ENCODE data around the gene DMBT1.
"Not testable (repeated sequence)": the region's sequence is repeated elsewhere in the genome, so short reads cannot be mapped to it uniquely, and the experiment has no call there.

The DMBT1 gene

DNA sequence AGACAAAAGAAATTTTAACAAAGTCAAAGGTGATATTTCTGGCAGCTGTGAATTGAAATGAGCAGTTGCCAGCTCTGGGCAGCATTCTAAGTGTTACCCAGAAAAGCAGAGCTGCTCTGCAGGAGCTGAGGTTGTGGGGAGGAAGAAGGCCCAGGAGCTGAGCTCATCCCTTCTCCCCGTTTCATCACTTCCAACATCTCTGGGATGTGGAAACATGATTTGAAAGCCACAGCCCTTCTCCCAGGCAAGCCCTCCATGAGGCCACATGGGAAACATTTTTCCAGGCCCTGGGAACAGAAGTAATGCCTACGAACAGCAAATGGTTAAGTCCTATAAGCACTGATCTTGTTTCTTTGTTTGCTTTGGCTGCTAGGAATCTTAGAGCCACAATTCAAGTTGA is 10.9 kb upstream of the DMBT1 start:
- DNase-seq = no peak

DNA sequence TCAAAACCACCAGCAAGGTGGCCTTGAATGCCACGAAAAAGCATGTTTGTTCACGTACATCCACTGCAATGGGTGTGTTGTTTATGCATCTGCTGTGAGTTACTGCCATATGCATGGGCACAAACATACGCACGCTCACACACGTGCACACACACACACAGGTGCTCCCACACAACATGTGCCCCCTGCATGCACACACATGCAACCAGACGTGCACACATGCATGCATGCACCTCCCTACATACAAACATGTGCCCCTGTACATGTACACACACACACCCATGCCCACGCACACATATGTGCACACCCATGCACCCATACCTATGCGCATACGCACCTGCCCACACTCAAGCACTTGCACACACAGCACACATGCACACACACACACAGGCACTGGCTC is 10.1 kb upstream of the DMBT1 start:
- no peak for DNase-seq

DNA sequence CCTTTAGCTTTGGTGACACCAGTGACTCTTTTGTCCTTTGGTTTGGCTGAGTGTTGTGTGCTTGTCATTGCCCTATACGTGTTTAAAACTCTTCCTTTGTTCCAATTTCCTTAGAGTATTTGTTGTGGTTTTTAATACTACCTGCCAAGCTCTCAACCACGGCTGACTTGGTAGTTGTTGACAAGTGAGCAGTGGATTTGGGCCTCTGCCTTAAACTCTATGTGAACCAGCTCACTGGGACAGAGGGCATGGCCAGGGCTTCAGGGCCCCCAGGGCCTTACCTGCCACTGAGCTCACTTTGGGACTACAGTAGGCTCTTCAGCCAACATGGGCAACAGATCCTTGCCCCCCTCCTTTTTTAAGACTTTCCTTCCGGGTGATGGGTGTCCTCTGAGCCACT is 9.6 kb upstream of the DMBT1 start:
- DNase-seq = no peak

DNA sequence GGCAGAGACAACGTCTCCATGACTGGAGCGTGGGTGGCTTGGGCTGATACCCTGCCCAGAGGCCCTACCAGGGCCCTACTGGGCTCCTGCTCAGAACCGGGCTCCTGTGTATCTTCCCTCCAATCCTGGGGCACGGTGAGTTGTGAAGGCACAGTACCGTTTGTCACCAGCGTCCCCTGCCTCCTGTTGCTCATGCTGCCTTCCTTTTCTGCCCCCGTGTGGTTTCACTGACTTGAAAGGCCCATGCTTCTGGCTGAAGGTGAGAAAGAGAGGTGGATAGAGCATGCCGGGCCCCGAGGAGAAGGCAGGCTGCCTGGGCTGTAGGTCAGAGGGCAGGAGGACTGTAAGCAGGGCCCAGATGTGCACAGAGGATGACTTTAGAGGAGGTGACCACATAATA is 9.1 kb upstream of the DMBT1 start:
- no peak for DNase-seq

DNA sequence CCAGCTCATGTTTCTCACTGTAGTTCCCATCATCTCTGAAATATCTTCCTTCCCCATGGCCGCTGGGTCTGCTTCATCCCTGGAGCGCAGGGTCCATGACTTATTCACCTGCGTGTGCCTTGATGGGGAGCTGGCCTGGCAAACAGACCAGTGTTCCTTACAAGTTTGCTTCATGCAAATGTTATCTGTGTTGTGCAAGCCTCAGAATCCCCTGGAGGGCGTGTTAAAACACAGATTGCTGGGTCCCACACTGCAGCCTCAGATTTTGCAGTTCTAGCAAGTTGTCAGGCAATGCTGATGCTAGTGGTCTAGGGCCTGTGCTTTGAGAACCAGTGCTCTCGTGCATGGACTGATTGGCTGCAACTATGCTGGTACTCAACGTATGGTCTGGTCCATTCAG is 7.2 kb upstream of the DMBT1 start:
- DNase-seq = no peak

DNA sequence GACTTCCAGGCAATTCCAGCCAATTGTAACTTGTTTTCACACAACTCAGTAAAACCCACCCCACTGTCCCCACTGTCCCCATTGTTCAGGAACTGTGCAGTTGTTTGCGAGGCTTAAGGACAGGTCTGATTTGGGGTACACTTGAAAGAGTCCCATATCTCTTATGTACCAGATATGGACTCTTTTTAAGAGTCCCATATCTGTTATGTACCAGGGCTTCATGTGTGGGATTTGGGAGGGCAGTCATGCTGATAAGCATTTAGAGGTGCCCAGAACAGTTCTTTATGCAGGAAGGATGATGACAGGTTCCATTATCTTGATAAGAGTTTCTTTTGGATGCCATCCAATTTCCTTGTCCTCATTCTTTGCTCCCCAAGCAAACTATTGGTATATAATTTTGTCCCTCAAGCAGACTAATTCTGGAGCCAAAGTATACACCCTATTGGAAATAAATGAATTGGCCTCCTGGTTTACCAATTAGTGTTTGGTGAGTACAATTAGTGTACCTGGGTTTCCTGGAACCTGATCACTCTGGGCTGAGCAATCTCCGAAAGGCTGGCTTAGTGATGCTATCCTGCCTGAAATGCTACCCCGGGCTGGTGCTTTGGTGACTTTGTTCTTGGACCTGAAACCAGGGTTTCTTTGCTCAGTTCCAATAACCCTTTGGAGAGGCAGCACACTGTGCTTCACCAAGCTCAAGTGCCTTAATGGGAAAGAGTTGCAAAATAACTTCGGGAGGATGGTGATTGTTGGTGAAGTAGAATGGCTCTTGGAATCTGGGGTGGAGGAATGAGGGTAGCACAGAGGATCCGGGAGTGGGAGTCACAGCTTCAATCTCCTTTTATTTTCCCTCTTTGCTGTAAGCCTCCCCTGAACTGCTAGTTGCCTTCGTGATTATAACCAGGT is 6.2 kb upstream of the DMBT1 start:
- DNase-seq = no peak

DNA sequence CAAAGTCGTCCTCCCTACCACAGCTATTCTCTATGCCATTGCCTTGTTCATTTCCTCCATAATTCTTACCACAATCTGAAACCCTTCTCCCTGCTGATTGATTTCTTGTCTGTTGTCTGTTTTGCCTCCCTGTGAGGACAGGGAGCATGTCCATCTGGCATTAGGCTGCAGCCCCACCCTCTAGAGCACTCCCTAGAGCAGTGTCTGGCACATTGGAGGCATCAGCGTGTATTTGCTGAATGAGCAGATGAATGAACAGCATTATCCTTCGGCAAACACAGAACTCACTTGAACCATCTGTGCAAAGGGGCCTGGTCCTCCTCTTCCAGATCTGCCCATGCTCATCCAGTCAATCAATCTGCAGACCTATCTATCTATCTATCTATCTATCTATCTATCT is 5.1 kb upstream of the DMBT1 start:
- no peak for DNase-seq

DNA sequence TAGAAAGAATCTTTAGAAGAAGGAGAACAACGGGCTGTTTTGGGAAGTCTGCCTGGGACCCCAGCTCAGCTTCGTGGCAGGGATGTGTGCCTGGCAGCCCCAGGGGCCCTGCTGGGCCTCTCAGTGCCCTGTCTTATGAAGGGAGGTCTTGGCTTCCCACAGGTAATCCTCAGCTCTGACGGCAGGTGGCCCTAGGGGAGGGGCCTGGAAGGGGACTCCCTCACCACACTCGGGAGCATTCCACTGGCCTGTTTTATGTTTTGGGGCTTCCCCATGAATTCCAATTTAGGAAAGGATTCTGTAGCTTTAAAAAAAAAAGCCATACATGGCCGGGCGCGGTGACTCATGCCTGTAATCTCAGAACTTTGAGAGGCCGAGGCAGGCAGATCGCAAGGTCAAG is 3.0 kb upstream of the DMBT1 start:
- DNase-seq = no peak

DNA sequence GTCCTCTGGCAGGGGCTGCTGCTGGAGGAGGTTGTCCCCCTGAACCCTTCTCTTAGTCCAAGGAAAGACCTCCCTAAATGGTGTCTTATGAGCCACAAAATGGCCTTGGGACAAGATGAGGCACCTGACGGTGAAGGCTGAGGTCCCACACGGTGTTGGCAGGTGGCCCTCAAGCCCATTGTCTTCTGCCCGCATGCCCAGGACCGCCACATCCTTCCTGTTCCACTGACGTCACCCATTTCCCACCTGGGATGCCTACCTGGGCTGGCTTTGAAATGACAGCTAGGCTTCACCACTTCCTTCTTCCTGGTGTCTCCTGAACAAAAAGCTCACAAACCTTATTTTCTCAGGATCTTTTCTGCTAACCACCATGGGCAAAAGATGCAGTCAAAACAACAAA is 2.1 kb upstream of the DMBT1 start:
- no peak for DNase-seq

DNA sequence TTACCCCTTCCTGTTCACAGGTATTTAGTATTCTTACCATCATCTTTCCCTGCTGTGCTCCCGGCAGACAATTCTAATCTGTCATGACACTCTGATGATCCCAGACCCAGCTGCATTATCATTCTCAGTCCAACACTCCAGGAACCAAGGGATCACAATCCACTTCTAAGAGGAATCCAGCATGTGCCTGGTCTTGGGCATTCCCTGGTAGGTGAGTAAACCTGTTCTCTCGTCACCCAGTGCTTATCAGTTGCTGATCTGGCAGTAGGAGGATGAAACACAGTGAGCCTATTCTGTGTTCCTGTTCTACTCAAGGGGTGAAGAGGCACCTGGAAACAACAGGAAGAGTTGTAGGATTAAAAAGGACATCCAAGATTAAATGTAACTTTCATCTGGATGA is 1.3 kb upstream of the DMBT1 start:
- DNase-seq = no peak

DNA sequence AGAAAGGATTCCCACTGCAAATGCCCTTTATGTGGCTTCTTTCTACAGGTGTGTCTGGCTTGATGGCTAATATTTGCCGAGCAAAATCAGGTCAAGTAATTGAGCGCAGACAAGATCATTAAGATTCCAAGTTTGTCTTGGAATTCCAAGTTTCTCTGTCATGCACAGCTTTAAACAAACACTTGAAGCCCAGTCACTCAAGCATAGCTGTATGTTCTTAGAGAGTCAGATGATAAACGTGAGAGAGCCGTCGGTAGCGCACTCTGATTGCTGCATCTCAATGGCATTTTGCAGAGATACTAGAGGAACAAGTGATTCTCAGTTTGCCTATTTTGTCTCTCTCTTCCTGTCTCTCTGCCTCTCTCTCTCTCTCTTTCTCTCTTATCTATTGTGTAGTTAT is 658 bp downstream of the DMBT1 start:
- no peak for DNase-seq

DNA sequence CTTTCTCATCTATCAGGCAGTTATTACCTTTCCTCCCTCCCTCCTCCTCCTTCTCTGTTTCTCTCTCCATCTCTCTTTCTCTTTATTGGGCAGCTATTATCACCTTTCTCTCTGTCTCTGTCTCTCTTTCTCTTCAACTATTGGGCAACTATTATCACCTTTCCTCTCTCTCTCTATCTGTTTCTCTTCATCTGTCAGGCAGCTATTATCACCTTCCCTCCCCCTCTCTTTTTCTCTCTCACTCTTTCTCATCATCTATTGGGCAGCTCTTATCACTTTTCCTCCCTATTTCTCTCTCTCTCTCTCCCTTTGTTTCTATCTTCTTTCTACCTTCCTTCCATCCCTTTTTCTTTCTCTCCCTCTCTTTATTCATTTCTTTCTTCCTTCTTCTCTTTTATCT is 1.2 kb downstream of the DMBT1 start:
- no peak for DNase-seq

DNA sequence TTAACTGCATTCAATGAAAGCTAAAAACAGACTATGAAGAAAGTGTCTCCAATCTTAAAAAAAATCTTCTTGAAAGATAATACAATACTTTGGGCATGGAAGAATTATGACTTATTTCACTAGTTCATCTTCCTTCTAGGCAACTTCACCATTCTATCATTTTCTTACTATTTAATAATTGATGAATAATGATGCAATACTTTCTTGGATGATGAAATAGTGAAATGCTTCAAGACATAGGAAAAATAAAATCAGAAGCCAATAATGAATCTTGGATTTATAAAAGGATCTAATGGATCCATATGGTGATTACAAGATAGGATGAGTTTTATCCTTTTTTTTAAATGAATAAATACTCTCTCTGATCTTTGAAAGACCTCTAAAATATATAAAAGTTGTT is 4.4 kb downstream of the DMBT1 start:
- DNase-seq = no peak

DNA sequence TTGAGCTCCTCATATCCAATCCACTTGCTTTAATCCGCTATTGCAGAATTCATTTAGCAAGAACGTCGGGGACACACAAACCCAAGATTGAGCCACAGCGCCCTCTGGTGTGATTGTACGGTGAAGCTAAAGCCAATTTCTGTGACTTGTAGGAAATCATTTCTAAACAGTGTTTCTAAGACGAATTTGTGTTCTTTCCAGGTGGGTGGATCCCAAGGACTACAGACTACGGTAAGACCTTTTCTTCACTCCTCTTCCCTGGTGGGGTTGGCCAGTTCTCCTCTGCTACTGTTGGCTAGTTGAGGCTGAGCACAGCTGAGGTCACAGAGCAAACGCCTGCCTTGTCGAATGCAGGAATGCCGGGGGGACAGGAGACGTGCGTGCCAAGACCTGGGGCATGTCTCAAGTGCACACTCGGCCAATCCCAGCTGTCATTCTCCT is 5.2 kb downstream of the DMBT1 start:
- no peak for DNase-seq

DNA sequence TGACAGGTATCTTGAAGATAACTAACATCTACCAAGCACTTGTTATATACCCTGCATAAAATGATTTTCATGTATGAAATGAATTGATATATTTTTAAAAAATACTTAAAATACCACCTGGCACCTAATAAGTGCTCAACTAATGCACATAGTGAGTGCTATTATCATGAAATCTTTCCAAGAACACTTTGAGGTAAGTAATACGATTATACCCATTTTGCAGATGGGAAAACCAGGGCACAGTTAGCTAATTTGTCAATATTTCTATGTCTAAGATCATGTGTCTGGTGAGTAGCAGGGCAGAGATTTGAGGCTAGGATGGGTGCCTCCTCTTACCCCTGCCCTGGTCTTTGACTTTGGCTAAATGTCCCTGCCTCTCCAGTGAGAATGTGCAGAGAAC is 6.1 kb downstream of the DMBT1 start:
- DNase-seq = no peak

DNA sequence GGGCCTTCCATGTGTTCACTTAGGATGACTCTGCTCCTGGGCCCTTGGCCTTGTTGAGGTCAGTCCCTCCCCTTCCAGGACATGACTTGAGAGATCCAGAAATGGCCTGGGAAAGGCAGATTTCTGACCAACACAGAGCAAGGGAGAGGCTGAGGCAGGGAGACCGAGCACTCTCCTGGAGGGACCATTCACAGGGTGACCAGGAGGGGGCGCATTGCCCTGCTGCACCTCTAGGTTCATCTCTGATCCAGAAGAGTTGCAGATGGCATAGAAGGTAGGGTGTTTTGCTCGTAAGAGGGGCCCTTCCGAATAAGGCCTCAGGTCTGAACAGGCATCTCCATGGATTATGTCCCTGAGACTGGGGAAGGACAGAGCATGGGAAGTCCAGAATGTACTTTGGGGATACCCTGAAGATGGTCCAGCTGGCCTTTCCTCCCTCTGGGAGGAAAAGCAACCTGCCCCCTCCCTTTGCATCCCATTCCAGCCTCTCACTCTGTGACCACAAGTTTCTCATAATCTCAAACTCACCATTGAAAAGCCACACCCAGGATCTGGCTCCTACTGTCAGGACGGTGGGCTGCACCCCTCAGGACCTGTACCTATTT is 6.6 kb downstream of the DMBT1 start:
- DNase-seq = no peak

DNA sequence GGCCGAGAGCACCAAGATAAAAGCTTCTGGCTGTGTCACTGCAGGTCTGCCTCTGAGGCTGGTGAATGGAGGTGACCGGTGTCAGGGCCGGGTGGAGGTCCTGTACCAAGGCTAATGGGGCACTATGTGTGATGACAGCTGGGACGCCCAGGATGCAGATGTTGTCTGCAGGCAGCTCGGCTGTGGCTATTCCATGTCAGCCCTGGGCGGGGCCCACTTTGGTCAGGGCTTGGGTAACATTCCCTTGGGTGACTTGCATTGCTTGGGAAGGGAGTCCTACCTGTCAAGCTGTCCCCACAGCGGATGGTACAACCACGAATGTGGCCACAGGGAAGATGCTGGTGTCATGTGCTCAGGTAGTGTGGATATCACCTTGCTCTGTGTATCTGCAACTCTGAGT is 8.0 kb downstream of the DMBT1 start:
- DNase-seq = no peak

DNA sequence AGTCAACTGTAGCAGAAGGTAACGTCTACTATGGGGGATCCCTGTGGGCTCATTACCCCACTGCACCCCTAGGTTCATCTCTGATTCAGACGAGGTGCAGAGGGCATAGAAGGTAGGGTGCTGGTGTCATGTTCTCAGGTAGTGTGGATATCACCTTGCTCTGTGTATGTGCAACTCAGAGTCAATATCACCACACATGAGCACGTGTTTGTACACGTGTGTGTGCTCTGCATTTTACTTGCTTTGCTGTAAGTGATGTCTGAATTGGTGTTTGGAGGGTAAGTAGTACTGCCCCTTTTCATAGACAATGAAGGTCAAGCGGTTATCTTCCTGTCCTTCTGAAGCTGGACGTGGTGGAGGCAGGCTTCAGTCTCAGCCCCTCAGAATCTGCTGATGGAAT is 10.4 kb downstream of the DMBT1 start:
- no peak for DNase-seq

DNA sequence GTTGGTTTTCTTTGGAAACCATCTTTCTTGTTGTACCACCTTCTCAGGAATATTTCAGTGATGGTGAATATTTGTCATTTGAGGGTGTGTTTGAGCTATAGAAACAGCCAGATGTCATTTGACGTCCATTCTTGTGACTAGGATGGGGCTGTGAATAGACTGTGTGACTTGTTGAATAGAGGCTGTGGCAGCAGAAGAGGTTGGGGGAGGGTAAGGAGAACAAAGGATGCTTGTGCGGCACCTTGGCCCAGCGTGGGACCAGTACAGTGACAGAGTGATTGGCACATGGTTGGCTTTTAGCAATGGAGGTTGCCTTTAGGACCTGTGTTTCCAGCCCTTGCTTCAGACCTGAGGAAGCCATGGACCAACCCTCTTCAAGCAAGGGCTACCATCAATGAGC is 11.3 kb downstream of the DMBT1 start:
- DNase-seq = no peak

DNA sequence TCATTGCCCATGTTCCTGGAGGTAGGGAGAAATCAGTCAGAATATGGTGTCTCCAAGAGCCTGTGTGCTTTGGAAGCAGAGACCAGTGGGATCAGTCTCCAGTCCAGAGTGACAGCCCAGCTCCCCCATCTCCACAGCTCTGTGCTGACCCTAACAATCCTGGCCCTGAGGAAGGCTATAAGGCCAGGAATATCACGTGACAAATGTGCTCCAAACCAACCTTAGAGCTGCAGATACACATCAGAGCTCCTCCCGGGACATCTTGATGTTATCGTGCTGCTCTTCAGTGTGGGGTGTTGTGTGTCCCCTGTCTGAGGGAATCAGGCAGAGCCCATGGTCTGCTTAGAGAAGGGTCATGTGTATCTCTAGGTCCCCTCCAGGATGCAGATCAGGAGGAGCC is 15.2 kb downstream of the DMBT1 start:
- no peak for DNase-seq

DNA sequence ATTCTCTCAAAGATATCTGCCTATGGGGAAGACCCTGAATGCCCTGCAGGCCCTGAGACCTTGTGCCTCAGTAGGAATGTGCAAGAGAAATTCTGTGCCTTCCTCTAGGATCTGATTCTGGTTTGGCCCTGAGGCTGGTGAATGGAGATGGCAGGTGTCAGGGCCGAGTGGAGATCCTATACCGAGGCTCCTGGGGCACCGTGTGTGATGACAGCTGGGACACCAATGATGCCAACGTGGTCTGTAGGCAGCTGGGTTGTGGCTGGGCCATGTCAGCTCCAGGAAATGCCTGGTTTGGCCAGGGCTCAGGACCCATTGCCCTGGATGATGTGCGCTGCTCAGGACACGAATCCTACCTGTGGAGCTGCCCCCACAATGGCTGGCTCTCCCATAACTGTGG is 15.7 kb downstream of the DMBT1 start:
- no peak for DNase-seq

DNA sequence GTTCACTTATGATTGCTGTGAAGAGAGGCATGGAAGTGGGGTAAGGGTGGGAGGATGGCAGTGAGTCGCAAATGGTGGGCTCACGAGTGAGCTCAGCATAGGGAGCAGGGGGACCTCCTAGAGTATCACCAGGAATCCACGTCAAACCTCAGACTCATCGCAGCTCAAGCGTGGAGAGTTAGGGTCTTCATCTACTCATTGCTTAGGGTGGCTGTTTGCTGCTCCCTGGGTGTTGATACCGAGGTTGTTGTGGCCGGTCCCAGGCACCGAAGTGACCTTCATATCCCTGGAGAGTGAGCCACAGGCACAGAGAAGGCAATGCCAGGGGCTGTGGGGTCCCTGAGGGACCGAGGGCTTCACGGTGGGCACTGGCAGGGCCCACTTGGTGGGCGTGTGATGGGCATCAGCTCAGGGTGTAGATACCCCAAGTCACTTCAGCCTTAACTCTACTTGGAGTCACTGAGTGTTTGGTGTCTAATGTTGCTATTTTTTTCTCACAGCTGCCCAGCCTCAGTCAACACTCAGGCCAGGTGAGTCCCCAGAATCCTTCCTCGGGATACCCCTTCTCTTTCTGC is 16.8 kb downstream of the DMBT1 start:
- no peak for DNase-seq

DNA sequence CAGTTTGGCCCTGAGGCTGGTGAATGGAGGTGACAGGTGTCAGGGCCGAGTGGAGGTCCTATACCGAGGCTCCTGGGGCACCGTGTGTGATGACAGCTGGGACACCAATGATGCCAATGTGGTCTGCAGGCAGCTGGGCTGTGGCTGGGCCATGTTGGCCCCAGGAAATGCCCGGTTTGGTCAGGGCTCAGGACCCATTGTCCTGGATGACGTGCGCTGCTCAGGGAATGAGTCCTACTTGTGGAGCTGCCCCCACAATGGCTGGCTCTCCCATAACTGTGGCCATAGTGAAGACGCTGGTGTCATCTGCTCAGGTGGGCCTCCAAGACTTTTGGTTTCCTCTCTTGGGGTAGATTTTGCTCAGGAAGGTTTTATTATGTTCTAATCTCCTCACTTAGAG is 25.5 kb downstream of the DMBT1 start:
- DNase-seq = not testable (repeated sequence)

DNA sequence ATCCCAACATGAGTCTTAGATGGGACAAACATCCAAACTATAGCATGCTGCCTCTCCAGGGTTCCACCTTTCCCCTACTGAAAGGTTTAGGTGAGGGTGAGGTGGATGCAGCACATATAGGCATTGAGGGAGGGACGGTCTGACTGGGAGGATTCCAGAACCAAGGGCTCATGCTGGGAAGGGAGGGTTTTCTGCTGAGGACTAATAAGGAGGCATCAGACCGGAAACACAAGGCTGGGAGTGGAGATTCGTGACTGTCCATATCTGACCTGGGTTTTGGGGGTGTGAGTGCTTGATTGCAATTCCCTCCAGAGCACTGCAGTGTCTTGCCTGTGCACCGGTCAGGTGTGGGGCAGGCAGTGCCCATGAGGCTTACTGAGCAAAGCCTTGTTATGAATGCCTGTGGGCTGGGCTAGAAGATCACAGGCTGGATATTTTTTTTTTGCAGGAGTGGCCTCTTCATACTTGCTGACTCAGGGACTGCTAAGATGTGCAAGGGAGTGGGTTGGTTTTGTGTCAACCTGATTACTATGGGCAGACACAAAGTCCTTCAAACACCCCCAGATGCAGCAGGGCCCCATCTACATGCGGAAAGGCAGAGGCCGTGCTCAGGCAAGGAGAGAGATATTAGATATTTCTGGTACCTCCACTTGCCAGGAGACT is 26.7 kb downstream of the DMBT1 start:
- DNase-seq = no peak
